SK-N-SH treated with all-trans-retinoic acid at 6 μM for 48 hours (cell line): ENCODE results near the gene METTL6.

Experiments used
- BACH2 ChIP-seq: fragments of 250-450 bp; sonication (Bioruptor Pico); IDR thresholded peaks from 2 replicates; pipeline ENCODE4 v1.9.0; 2021; ENCODE audit warnings: mild to moderate bottlenecking, borderline replicate concordance
- GLIS3 ChIP-seq: fragments of 250-450 bp; sonication (Bioruptor Pico); IDR thresholded peaks from 2 replicates; pipeline ENCODE4 v1.5.0; 2020; ENCODE audit warnings: mild to moderate bottlenecking, moderate library complexity
- OSR1 ChIP-seq: fragments of 250-450 bp; sonication (Bioruptor Pico); IDR thresholded peaks from 2 replicates; pipeline ENCODE4 v1.8.0; 2022; ENCODE audit warnings: moderate library complexity, mild to moderate bottlenecking, inconsistent platforms
- RARB ChIP-seq: fragments of 250-450 bp; sonication (Bioruptor Pico); IDR thresholded peaks from 2 replicates; pipeline ENCODE4 v1.8.0; 2021; ENCODE audit warnings: mild to moderate bottlenecking, moderate library complexity
- SNAI2 ChIP-seq: fragments of 250-450 bp; sonication (Bioruptor Pico); IDR thresholded peaks from 2 replicates; pipeline ENCODE4 v1.5.0; 2020; ENCODE audit warnings: mild to moderate bottlenecking, moderate library complexity
- TCF4 ChIP-seq: fragments of 250-450 bp; sonication (Bioruptor Pico); IDR thresholded peaks from 2 replicates; pipeline ENCODE4 v1.8.0; 2021; ENCODE audit warnings: mild to moderate bottlenecking, moderate library complexity, borderline replicate concordance
- ZC3H10 ChIP-seq: fragments of 250-450 bp; sonication (Bioruptor Pico); IDR thresholded peaks from 2 replicates; pipeline ENCODE4 v1.5.1; 2021; ENCODE audit warnings: mild to moderate bottlenecking, moderate library complexity
- ZFP3 ChIP-seq: fragments of 250-450 bp; sonication (Bioruptor Pico); IDR thresholded peaks from 2 replicates; pipeline ENCODE4 v1.5.0; 2020; ENCODE audit warnings: mild to moderate bottlenecking, moderate library complexity
- ZNF565 ChIP-seq: fragments of 450-650 bp; formaldehyde crosslinking; conservative IDR thresholded peaks from 2 replicates; pipeline ENCODE4 v1.5.0; 2020; ENCODE audit warnings: low read depth, mild to moderate bottlenecking, moderate library complexity
- TF ChIP-seq, protein P1 (sequence below): fragments of 250-450 bp; sonication (Bioruptor Pico); IDR thresholded peaks from 2 replicates; pipeline ENCODE4 v1.8.0; 2020; ENCODE audit warnings: mild to moderate bottlenecking, moderate library complexity, borderline replicate concordance

DNA sequence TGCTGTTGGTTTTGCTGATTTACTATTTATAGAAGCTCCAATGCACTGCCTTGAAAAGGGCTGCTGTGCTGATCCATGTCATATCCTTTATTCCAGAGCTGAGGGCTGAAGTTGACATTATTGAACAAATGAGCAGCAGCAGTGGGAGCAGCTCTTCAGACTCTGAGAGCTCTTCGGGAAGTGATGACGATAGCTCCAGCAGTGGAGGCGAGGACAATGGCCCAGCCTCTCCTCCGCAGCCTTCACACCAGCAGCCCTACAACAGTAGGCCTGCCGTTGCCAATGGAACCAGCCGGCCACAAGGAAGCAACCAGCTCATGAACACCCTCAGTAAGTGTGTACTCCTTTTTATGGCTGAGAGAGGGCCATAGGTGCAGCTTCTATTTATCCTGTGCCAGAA lies 8.9 kb upstream of the METTL6 start:
- TF ChIP-seq, protein P1, sequence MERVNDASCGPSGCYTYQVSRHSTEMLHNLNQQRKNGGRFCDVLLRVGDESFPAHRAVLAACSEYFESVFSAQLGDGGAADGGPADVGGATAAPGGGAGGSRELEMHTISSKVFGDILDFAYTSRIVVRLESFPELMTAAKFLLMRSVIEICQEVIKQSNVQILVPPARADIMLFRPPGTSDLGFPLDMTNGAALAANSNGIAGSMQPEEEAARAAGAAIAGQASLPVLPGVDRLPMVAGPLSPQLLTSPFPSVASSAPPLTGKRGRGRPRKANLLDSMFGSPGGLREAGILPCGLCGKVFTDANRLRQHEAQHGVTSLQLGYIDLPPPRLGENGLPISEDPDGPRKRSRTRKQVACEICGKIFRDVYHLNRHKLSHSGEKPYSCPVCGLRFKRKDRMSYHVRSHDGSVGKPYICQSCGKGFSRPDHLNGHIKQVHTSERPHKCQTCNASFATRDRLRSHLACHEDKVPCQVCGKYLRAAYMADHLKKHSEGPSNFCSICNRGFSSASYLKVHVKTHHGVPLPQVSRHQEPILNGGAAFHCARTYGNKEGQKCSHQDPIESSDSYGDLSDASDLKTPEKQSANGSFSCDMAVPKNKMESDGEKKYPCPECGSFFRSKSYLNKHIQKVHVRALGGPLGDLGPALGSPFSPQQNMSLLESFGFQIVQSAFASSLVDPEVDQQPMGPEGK: no peak
- TF ChIP-seq OSR1 (CRISPR knock-in tag) (no peak), RARB (CRISPR knock-in tag) (no peak), ZFP3 (no peak), BACH2 (no peak), SNAI2 (CRISPR knock-in tag) (no peak), ZNF565 (CRISPR knock-in tag) (no peak), TCF4 (CRISPR knock-in tag) (no peak), GLIS3 (no peak), ZC3H10 (CRISPR knock-in tag) (no peak)
